A673 (cell line): Measurements from ENCODE around the gene ISCU.

ENCODE experiments used
- EZH2 ChIP-seq: fragments of 200-600 bp; sonication (generic); IDR thresholded peaks from 2 replicates; pipeline ENCODE4 v1.6.1; 2017; ENCODE audit warnings: borderline replicate concordance, low read depth, mild to moderate bottlenecking, mixed read lengths, antibody characterized with exemption, low read length; ENCODE audit not compliant: poor library complexity, severe bottlenecking
- TF ChIP-seq, protein P1 (sequence below): fragments of 300-800, 200-600 bp; sonication (generic); conservative IDR thresholded peaks from 2 replicates; pipeline ENCODE4 v1.5.1; 2017; ENCODE audit warnings: low read depth, mild to moderate bottlenecking, antibody characterized with exemption, low read length, moderate library complexity, mixed read lengths

DNA sequence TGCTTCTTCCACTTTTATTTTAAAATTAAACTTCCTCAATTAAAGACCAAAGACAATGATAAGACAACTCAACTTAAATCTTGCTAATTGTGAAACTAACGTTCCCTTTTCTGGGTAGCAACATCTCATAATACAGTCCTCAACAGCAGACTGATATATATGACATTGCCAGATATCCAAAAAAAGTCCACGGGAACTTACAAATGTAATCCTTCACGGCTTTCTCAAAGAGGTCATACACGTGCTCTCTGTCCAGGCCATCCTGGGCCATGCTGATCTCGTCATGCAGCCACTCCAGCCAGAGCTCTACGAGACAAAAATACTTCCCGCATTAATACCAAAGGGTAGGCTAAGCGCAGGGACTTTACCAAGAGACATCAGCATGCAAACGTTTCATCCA lies 14.7 kb upstream of the ISCU start:
- TF ChIP-seq, protein P1, sequence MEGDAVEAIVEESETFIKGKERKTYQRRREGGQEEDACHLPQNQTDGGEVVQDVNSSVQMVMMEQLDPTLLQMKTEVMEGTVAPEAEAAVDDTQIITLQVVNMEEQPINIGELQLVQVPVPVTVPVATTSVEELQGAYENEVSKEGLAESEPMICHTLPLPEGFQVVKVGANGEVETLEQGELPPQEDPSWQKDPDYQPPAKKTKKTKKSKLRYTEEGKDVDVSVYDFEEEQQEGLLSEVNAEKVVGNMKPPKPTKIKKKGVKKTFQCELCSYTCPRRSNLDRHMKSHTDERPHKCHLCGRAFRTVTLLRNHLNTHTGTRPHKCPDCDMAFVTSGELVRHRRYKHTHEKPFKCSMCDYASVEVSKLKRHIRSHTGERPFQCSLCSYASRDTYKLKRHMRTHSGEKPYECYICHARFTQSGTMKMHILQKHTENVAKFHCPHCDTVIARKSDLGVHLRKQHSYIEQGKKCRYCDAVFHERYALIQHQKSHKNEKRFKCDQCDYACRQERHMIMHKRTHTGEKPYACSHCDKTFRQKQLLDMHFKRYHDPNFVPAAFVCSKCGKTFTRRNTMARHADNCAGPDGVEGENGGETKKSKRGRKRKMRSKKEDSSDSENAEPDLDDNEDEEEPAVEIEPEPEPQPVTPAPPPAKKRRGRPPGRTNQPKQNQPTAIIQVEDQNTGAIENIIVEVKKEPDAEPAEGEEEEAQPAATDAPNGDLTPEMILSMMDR = no peak
- no peak for TF ChIP-seq EZH2
